Measurements from ENCODE around the gene RASSF7.

- TF ChIP-seq NFE2L2 (conservative IDR thresholded peaks at IDR 0.05; ENCODE audit: low read length) (no peak), MYC (IDR thresholded peaks at IDR 0.05; ENCODE audit: borderline replicate concordance, low read length) (no peak), CTCF (IDR thresholded peaks at IDR 0.05) (no peak), POLR2A (IDR thresholded peaks at IDR 0.05; ENCODE audit: low read length) (no peak), SMC3 (IDR thresholded peaks at IDR 0.05) (no peak), RFX5 (IDR thresholded peaks at IDR 0.05) (no peak), CHD2 (IDR thresholded peaks at IDR 0.05; ENCODE audit: low read length, partially characterized antibody) (no peak), RAD21 (conservative IDR thresholded peaks at IDR 0.05 in 1 of 2, IDR thresholded peaks at IDR 0.05 in 1 of 2) (no peak), EP300 (IDR thresholded peaks at IDR 0.05) (no peak), CEBPB (IDR thresholded peaks at IDR 0.05) (no peak)
Observed at GRCh38 chr11:563812-564578, 3.2 kb downstream of the RASSF7 start.
